DOHH2 (cell line): ENCODE data around the gene BIRC7.

ENCODE experiments used
- H3F3A ChIP-seq: fragments of 200-600 bp; sonication (generic), shearing (Covaris generic); 2 replicates; pipeline ENCODE4 v1.6.0; 2016; ENCODE audit warnings: antibody characterized with exemption, mild to moderate bottlenecking; ENCODE audit not compliant: control insufficient read depth, insufficient read depth
- H3K27ac ChIP-seq: fragments of 200-600 bp; sonication (generic); 2 replicates; pipeline ENCODE4 v1.5.1; 2014; ENCODE audit warnings: low read depth, mild to moderate bottlenecking, low read length, moderate library complexity
- H3K27me3 ChIP-seq: fragments of 200-600 bp; sonication (generic); 2 replicates; pipeline ENCODE4 v1.6.1; 2014; ENCODE audit warnings: mild to moderate bottlenecking, low read length, mixed read lengths; ENCODE audit not compliant: control insufficient read depth
- H3K36me3 ChIP-seq: fragments of 200-600 bp; sonication (generic); 2 replicates; pipeline ENCODE4 v1.6.1; 2014; ENCODE audit warnings: mild to moderate bottlenecking, low read length, moderate library complexity, mixed read lengths; ENCODE audit not compliant: control insufficient read depth
- H3K4me1 ChIP-seq: fragments of 200-600 bp; sonication (generic); 2 replicates; pipeline ENCODE4 v1.6.1; 2014; ENCODE audit warnings: mild to moderate bottlenecking, low read length, mixed read lengths; ENCODE audit not compliant: control insufficient read depth
- H3K4me2 ChIP-seq: fragments of 200-600 bp; sonication (generic); 2 replicates; pipeline ENCODE4 v1.6.0; 2014; ENCODE audit warnings: mild to moderate bottlenecking, low read length, moderate library complexity
- H3K4me3 ChIP-seq: fragments of 200-600 bp; sonication (generic); 2 replicates; pipeline ENCODE4 v1.5.1; 2014; ENCODE audit warnings: mild to moderate bottlenecking, low read length, mixed read lengths
- H3K79me2 ChIP-seq: fragments of 200-600 bp; sonication (generic); 2 replicates; pipeline ENCODE4 v1.6.1; 2014; ENCODE audit warnings: mild to moderate bottlenecking, low read length, mixed read lengths; ENCODE audit not compliant: control insufficient read depth
- H3K9me2 ChIP-seq: fragments of 200-600 bp; sonication (generic); replicated peaks from 2 replicates; pipeline ENCODE4 v1.6.1; 2014; ENCODE audit warnings: mild to moderate bottlenecking, low read length, mixed read lengths; ENCODE audit not compliant: control insufficient read depth
- H3K9me3 ChIP-seq: fragments of 200-600 bp; sonication (generic); 2 replicates; pipeline ENCODE4 v1.6.1; 2014; ENCODE audit warnings: antibody characterized with exemption, low read length, mixed read lengths; ENCODE audit not compliant: control insufficient read depth, insufficient read depth
- H4K20me1 ChIP-seq: fragments of 200-600 bp; sonication (generic); 2 replicates; pipeline ENCODE4 v1.6.0; 2014; ENCODE audit warnings: low read depth, mild to moderate bottlenecking, antibody characterized with exemption, low read length, moderate library complexity; ENCODE audit not compliant: control insufficient read depth, insufficient read depth
- CTCF ChIP-seq: fragments of 200-600 bp; sonication (generic); IDR thresholded peaks from one replicate; pipeline ENCODE4 v1.5.1; 2014; ENCODE audit warnings: antibody characterized with exemption, mild to moderate bottlenecking, low read depth, low read length; ENCODE audit not compliant: poor library complexity, severe bottlenecking
- EZH2phosphoT487 ChIP-seq: fragments of 200-600 bp; sonication (generic); IDR thresholded peaks from 2 replicates; pipeline ENCODE4 v1.6.1; 2017; ENCODE audit warnings: borderline replicate concordance, mild to moderate bottlenecking, antibody characterized with exemption, low read length, moderate library complexity, mixed read lengths

Gene BIRC7

GRCh38 chr20:63258781-63259180 is 23.1 kb downstream of the BIRC7 start:
- TF ChIP-seq EZH2phosphoT487 (no peak), CTCF (no peak)
- Histone ChIP-seq H3K27ac (no peak overlapping the region), H4K20me1 (peaks cover 6% of the 10 kb centered on the region; the same call in 1 of the 2 replicates), H3F3A (no peaks in the 10 kb centered on the region), H3K4me2 (no peak overlapping the region), H3K36me3 (no peaks in the 10 kb centered on the region), H3K4me3 (no peak overlapping the region), H3K79me2 (no peaks in the 10 kb centered on the region), H3K9me2 (no peaks in the 10 kb centered on the region), H3K4me1 (no peaks in the 10 kb centered on the region), H3K9me3 (no peaks in the 10 kb centered on the region), H3K27me3 (peaks cover 8% of the 10 kb centered on the region)

- Histone ChIP-seq H3K9me3 (no peaks in the 10 kb centered on the region), H4K20me1 (peaks cover 6% of the 10 kb centered on the region; the same call in 1 of the 2 replicates), H3K27ac (no peak overlapping the region), H3K27me3 (peaks cover 6% of the 10 kb centered on the region), H3K4me1 (no peaks in the 10 kb centered on the region), H3K79me2 (no peaks in the 10 kb centered on the region), H3K4me3 (no peak overlapping the region), H3K36me3 (no peaks in the 10 kb centered on the region), H3F3A (no peaks in the 10 kb centered on the region), H3K4me2 (no peak overlapping the region), H3K9me2 (no peaks in the 10 kb centered on the region)
- no peak for TF ChIP-seq CTCF
- no peak for TF ChIP-seq EZH2phosphoT487
Observed at GRCh38 chr20:63259734-63260460, 24.2 kb downstream of the BIRC7 start.

GRCh38 chr20:63260521-63260920 is 24.8 kb downstream of the BIRC7 start:
- no peak overlapping the region for H3K4me3 ChIP-seq
- no peaks in the 10 kb centered on the region for H3K36me3 ChIP-seq
- no peaks in the 10 kb centered on the region for H3K9me3 ChIP-seq
- H4K20me1 ChIP-seq: peaks cover 6% of the 10 kb centered on the region; the same call in 1 of the 2 replicates
- no peaks in the 10 kb centered on the region for H3K4me1 ChIP-seq
- no peaks in the 10 kb centered on the region for H3F3A ChIP-seq
- no peak overlapping the region for H3K27ac ChIP-seq
- no peak for TF ChIP-seq EZH2phosphoT487
- TF ChIP-seq CTCF: no peak
- H3K9me2 ChIP-seq: no peaks in the 10 kb centered on the region
- H3K27me3 ChIP-seq: peaks cover under 1% of the 10 kb centered on the region
- no peaks in the 10 kb centered on the region for H3K79me2 ChIP-seq
- H3K4me2 ChIP-seq: no peak overlapping the region
